Fibroblast of lung (primary cell): Measurements from ENCODE around the gene SLC10A1. TPM values are rescaled to one million over a fixed set of nuclear protein-coding genes. Genes with fewer than 3 reads are reported as not detected.

ENCODE experiments used
- DNase-seq, 2 donors: peaks; one replicate each; pipeline versions ENCODE4 v3.0.0 to v3.0.0-alpha.2; 2010; ENCODE audit warnings: low read depth in 2 of 2
- H2AFZ ChIP-seq: 2 replicates; pipeline ENCODE4 v1.5.1; 2012; ENCODE audit warnings: low read length, control low read depth, inconsistent platforms
- H3K27ac ChIP-seq: 2 replicates; pipeline ENCODE4 v1.5.1; 2011; ENCODE audit warnings: low read length, control low read depth; ENCODE audit not compliant: insufficient read depth
- H3K27me3 ChIP-seq: 2 replicates; pipeline ENCODE4 v1.5.1; 2011; ENCODE audit warnings: mild to moderate bottlenecking, low read length; ENCODE audit not compliant: control insufficient read depth, insufficient read depth
- H3K36me3 ChIP-seq: 2 replicates; pipeline ENCODE4 v1.5.1; 2011; ENCODE audit warnings: low read length; ENCODE audit not compliant: control insufficient read depth, insufficient read depth
- H3K4me1 ChIP-seq: 2 replicates; pipeline ENCODE4 v1.5.1; 2011; ENCODE audit warnings: low read length; ENCODE audit not compliant: control insufficient read depth, insufficient read depth; ENCODE audit errors: extremely low read depth
- H3K4me2 ChIP-seq: 2 replicates; pipeline ENCODE4 v1.5.1; 2011; ENCODE audit warnings: low read length, control low read depth; ENCODE audit not compliant: insufficient read depth; ENCODE audit errors: extremely low read depth
- H3K4me3 ChIP-seq, 4 experiments: fragments of 200-600 bp in 1 of 4; sonication (generic) in 1 of 4; replicated peaks in 1 of 4; 2 replicates each; pipeline ENCODE4 v1.5.1; 2011 to 2016; ENCODE audit warnings: low read length in 4 of 4, low read depth in 3 of 4, mild to moderate bottlenecking in 3 of 4, control low read depth in 2 of 4, inconsistent platforms in 1 of 4, mixed read lengths in 1 of 4; ENCODE audit not compliant: insufficient read depth in 1 of 4; ENCODE audit errors: control extremely low read depth in 1 of 4
- H3K79me2 ChIP-seq: 2 replicates; pipeline ENCODE4 v1.5.1; 2012; ENCODE audit warnings: mild to moderate bottlenecking, low read length, inconsistent platforms; ENCODE audit not compliant: control insufficient read depth, insufficient read depth
- H3K9ac ChIP-seq: 2 replicates; pipeline ENCODE4 v1.5.1; 2011; ENCODE audit warnings: mild to moderate bottlenecking, low read length, control low read depth; ENCODE audit not compliant: insufficient read depth
- H3K9me3 ChIP-seq: 2 replicates; pipeline ENCODE4 v1.5.1; 2012; ENCODE audit warnings: low read depth, low read length; ENCODE audit not compliant: control insufficient read depth, insufficient read depth
- H4K20me1 ChIP-seq: 2 replicates; pipeline ENCODE4 v1.5.1; 2011; ENCODE audit warnings: low read length; ENCODE audit not compliant: control insufficient read depth, insufficient read depth; ENCODE audit errors: extremely low read depth
- EZH2 ChIP-seq: IDR thresholded peaks from 2 replicates; pipeline ENCODE4 v1.5.1; 2012; ENCODE audit warnings: low read length, control low read depth, mild to moderate bottlenecking; ENCODE audit errors: missing control alignments
- polyA plus RNA-seq, 2 donors: library from polyadenylated mRNA; depleted of rRNA in 1 of 2; stranded (reverse) in 1 of 2; unstranded in 1 of 2; fragments of >200 nt; gene quantifications; 2 replicates each; pipeline ENCODE4 v1.2.1, GENCODE V29; 2011 to 2012; ENCODE audit warnings: missing spikeins in 1 of 2
- total RNA-seq: library from RNA; depleted of rRNA; stranded (reverse); fragments of >200 nt; gene quantifications from 2 replicates; pipeline ENCODE4 v1.2.1, GENCODE V29; 2014
- TF ChIP-seq, protein P1 (sequence below), 2 donors: IDR thresholded peaks in 1 of 2; conservative IDR thresholded peaks in 1 of 2; 1 replicate in 1 of 2; 2 replicates in 1 of 2; pipeline ENCODE4 v1.5.1; 2011 to 2012; ENCODE audit warnings: low read length in 2 of 2, control low read depth in 1 of 2, inconsistent platforms in 1 of 2, low read depth in 1 of 2, mild to moderate bottlenecking in 1 of 2

Gene SLC10A1
- total and polyA plus RNA-seq, 2 donors (not counting 1 experiment from before 2014, with no cell fraction given) = not detected

DNA sequence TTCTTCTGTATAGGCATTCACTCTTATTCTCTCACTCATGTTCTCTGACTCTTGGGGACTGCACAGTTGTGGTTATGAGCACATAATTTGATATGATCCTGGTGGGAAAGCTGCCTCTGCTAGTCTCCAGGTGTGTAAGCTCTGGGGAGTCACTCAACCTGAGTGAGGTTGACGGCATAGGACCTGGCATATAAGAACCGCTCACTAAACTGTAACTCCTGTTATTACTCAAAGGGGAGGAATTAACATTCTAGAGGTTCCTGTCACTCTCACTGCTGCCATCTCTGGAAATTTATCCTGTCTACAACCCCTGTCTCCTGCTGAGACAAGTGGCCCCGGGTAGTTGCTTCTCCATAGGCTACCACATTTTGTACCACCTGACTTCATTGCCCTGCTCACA lies 16.1 kb downstream of the SLC10A1 start:
- H3K9ac ChIP-seq = no peak overlapping the region
- no peaks in the 10 kb centered on the region for H4K20me1 ChIP-seq
- H3K79me2 ChIP-seq = no peaks in the 10 kb centered on the region
- H3K4me3 ChIP-seq = no peak overlapping the region
- H3K4me2 ChIP-seq = no peak overlapping the region
- no peak overlapping the region for H2AFZ ChIP-seq
- no peak for DNase-seq
- no peak overlapping the region for H3K27ac ChIP-seq
- no peaks in the 10 kb centered on the region for H3K9me3 ChIP-seq
- no peaks in the 10 kb centered on the region for H3K4me1 ChIP-seq
- no peaks in the 10 kb centered on the region for H3K27me3 ChIP-seq
- TF ChIP-seq, protein P1, sequence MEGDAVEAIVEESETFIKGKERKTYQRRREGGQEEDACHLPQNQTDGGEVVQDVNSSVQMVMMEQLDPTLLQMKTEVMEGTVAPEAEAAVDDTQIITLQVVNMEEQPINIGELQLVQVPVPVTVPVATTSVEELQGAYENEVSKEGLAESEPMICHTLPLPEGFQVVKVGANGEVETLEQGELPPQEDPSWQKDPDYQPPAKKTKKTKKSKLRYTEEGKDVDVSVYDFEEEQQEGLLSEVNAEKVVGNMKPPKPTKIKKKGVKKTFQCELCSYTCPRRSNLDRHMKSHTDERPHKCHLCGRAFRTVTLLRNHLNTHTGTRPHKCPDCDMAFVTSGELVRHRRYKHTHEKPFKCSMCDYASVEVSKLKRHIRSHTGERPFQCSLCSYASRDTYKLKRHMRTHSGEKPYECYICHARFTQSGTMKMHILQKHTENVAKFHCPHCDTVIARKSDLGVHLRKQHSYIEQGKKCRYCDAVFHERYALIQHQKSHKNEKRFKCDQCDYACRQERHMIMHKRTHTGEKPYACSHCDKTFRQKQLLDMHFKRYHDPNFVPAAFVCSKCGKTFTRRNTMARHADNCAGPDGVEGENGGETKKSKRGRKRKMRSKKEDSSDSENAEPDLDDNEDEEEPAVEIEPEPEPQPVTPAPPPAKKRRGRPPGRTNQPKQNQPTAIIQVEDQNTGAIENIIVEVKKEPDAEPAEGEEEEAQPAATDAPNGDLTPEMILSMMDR (conservative IDR thresholded peaks at IDR 0.05 in 1 of 2, IDR thresholded peaks at IDR 0.05 in 1 of 2; ENCODE audit: low read depth in 1 of 2, low read length in 2 of 2) = no peak
- TF ChIP-seq EZH2 = no peak
- peaks cover 6% of the 10 kb centered on the region for H3K36me3 ChIP-seq

DNA sequence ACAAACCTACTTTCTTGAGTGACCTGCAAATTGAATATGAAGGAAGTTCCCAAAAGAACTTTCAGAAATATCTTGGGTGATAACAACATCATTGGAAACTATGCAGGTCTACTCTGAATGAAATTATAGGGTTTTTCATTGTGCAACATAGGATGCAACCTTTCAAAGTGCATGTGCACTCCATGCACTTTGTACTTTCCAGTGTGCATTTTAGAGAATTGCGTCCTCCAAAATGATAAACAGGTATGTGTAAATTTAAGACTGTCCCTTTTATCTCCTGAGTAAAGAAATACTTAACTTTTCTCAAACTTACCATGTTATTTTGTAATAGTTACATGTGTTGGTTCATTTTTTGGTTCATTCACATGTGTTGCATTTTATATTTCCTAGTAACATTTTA lies 16.9 kb downstream of the SLC10A1 start:
- Histone ChIP-seq H3K9me3 (no peaks in the 10 kb centered on the region), H3K9ac (no peak overlapping the region), H3K36me3 (peaks cover 8% of the 10 kb centered on the region), H2AFZ (no peak overlapping the region), H3K27ac (no peak overlapping the region), H3K4me2 (no peak overlapping the region), H4K20me1 (no peaks in the 10 kb centered on the region), H3K4me3 (no peak overlapping the region), H3K4me1 (no peaks in the 10 kb centered on the region), H3K27me3 (no peaks in the 10 kb centered on the region), H3K79me2 (no peaks in the 10 kb centered on the region)
- DNase-seq = no peak
- TF ChIP-seq, protein P1 (conservative IDR thresholded peaks at IDR 0.05 in 1 of 2, IDR thresholded peaks at IDR 0.05 in 1 of 2; ENCODE audit: low read depth in 1 of 2, low read length in 2 of 2) = no peak
- TF ChIP-seq EZH2 = no peak

DNA sequence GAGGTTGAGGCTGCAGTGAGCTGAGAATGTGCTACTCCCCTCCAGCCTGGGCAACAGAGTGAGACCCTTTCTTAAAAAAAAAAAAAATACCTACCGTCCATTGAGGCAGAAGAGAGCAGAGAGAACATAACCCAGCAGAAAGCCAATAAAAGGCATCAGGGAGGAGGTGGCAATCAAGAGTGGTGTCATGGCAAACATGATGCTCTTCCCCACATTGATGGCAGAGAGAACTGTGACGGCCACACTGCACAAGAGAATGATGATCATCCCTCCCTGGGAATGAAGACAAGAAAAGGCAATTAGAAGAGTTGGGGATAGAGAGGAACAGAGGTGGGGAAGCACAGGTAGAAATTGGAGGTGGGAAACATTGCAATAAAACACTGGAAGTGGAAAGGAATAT lies 18.0 kb downstream of the SLC10A1 start:
- Histone ChIP-seq H3K4me1 (no peaks in the 10 kb centered on the region), H3K79me2 (no peaks in the 10 kb centered on the region), H3K9ac (no peak overlapping the region), H3K36me3 (peaks cover 8% of the 10 kb centered on the region), H3K27me3 (no peaks in the 10 kb centered on the region), H2AFZ (no peak overlapping the region), H3K4me2 (no peak overlapping the region), H3K9me3 (no peaks in the 10 kb centered on the region), H4K20me1 (no peaks in the 10 kb centered on the region), H3K27ac (no peak overlapping the region), H3K4me3 (no peak overlapping the region)
- DNase-seq = no peak
- TF ChIP-seq, protein P1 (conservative IDR thresholded peaks at IDR 0.05 in 1 of 2, IDR thresholded peaks at IDR 0.05 in 1 of 2; ENCODE audit: low read depth in 1 of 2, low read length in 2 of 2) = no peak
- TF ChIP-seq EZH2 = no peak
